Stimulated activated CD8-positive, alpha-beta memory T cell treated with anti-CD3 and anti-CD28 coated beads, Interleukin-7, amount 100 ng/mL, for 24 hours (primary cell): ENCODE results near the gene HLA-DOB.
A peak's percentile ranks its signal among the peaks of the same experiment; 100 is the strongest.

Experiments used
- DNase-seq: peaks from one replicate; pipeline ENCODE4 v3.0.0-alpha.2; 2020; ENCODE audit warnings: low read depth

HLA-DOB gene

GRCh38 chr6:32843331-32843978 lies 26.7 kb upstream of the HLA-DOB start:
- no peak for DNase-seq

GRCh38 chr6:32842690-32843089 lies 25.9 kb upstream of the HLA-DOB start:
- no peak for DNase-seq

GRCh38 chr6:32842021-32842650 lies 25.3 kb upstream of the HLA-DOB start:
- no peak for DNase-seq

- no peak for DNase-seq
Measured at GRCh38 chr6:32840604-32841246, 23.9 kb upstream of the HLA-DOB start.

- DNase-seq, result no peak
Measured at GRCh38 chr6:32839356-32839755, 22.6 kb upstream of the HLA-DOB start.

- DNase-seq, result peak; percentile 97
Measured at GRCh38 chr6:32838114-32838958, 21.5 kb upstream of the HLA-DOB start, which contains the start of gene TAP2. Gene TAP2, minus strand, starts transcription at chr6:32838739. Its CDS starts 506 bp downstream, at chr6:32838233.

- no peak for DNase-seq
Measured at GRCh38 chr6:32837651-32838113, 20.9 kb upstream of the HLA-DOB start.

GRCh38 chr6:32836873-32837272 lies 20.1 kb upstream of the HLA-DOB start:
- DNase-seq, result no peak

GRCh38 chr6:32835167-32835893 lies 18.5 kb upstream of the HLA-DOB start:
- DNase-seq, result no peak

GRCh38 chr6:32833664-32834063 lies 16.9 kb upstream of the HLA-DOB start:
- DNase-seq, result no peak

- no peak for DNase-seq
Measured at GRCh38 chr6:32832535-32832934, 15.7 kb upstream of the HLA-DOB start.

GRCh38 chr6:32830936-32831335 lies 14.1 kb upstream of the HLA-DOB start:
- DNase-seq, result no peak

- no peak for DNase-seq
Measured at GRCh38 chr6:32830017-32830416, 13.2 kb upstream of the HLA-DOB start.

- no peak for DNase-seq
Measured at GRCh38 chr6:32829495-32829894, 12.7 kb upstream of the HLA-DOB start.

- DNase-seq, result no peak
Measured at GRCh38 chr6:32827025-32827424, 10.2 kb upstream of the HLA-DOB start.

- DNase-seq, result no peak
Measured at GRCh38 chr6:32825966-32826365, 9.2 kb upstream of the HLA-DOB start.

- DNase-seq, result no peak
Measured at GRCh38 chr6:32819729-32820128, 2.9 kb upstream of the HLA-DOB start.

GRCh38 chr6:32818867-32819266 lies 2.1 kb upstream of the HLA-DOB start:
- no peak for DNase-seq

GRCh38 chr6:32815996-32816395 lies 806 bp downstream of the HLA-DOB start:
- DNase-seq, result no peak

- no peak for DNase-seq
Measured at GRCh38 chr6:32815115-32815514, 1.7 kb downstream of the HLA-DOB start.

- DNase-seq, result no peak
Measured at GRCh38 chr6:32814145-32814544, 2.7 kb downstream of the HLA-DOB start.

GRCh38 chr6:32809171-32809570 lies 7.6 kb downstream of the HLA-DOB start:
- DNase-seq, result no peak
